GM18520 (cell line): Measurements from ENCODE around the gene LPCAT3.

Experiments
- ATAC-seq: cut with Tn5 transposase; IDR thresholded peaks from one replicate; pipeline ENCODE4 v1.9.1; 2021; ENCODE audit not compliant: unreplicated experiment

Gene LPCAT3

DNA sequence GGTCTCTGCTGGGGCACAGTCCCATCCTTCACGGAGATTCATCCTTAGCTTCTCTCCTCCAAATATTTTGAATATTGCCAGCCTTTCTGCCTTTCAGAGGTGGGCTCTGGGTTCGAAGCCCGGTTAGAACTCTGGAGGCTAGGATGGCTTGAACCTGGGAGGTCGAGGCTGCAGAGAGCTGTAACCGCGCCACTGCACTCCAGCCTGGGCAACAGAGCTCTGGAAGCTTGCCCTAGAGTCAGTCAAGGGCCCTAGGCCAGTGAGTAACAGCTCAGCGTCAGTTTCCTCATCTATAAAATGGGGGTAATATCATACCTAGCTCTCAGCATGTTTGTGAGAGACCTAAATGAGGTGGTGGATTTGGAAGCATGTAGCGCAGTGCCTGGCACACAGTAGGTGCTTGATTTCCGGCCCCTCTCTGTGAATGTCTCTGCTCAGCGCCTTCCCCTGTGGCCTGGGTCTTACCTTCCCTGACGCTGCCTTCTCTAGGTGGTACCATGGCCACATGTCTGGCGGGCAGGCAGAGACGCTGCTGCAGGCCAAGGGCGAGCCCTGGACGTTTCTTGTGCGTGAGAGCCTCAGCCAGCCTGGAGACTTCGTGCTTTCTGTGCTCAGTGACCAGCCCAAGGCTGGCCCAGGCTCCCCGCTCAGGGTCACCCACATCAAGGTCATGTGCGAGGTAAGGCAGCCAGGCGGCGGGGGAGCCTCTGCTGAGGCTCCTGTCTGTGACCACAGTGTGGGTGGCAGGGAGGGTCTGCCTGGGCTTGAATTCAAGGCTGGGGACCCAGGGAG is 63.8 kb downstream of the LPCAT3 start:
- no peak for ATAC-seq

DNA sequence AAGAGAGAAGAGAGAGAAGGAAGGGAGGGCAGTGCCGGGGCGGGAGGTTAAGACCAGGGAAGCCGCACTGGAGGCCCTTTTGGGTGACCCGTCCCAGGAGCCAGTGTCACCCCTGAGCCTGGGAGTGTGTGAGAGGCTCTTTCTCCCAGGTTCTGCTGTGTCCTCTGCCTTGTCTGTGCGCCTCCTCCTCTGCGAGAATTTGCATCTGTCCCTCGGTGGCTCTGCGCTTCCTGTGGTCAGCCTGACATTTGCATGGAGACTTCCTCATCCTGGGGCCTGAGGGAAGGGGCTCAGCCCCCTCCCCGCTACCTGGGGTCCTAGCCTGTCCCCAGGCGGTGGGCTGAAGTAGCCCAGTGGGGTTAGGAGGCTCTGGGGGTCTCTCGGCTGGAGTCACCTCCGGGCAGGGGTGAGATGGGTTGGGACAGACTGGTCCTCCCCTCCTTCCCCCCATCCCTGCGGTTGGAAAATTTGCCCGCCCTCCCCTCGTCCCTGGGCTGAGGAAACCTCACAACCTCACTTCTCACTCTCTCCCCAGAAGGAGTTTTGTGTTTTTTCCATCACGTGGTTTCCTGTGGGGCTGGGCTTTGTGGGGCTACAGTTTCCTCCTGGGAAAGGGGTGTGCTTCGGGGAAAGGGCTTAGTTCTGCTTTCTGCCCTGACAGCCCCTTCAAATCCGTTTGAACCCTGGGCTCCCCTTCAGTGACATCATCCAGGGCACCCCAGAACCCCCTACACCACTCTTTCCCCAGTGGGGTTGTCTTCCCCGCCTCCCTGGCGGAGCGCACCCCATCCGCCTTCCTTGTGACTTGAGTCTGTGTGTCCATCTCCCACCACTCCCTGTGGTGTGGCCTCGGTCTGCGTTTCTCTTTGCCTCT is 64.6 kb downstream of the LPCAT3 start:
- ATAC-seq, result peak; percentile 29

DNA sequence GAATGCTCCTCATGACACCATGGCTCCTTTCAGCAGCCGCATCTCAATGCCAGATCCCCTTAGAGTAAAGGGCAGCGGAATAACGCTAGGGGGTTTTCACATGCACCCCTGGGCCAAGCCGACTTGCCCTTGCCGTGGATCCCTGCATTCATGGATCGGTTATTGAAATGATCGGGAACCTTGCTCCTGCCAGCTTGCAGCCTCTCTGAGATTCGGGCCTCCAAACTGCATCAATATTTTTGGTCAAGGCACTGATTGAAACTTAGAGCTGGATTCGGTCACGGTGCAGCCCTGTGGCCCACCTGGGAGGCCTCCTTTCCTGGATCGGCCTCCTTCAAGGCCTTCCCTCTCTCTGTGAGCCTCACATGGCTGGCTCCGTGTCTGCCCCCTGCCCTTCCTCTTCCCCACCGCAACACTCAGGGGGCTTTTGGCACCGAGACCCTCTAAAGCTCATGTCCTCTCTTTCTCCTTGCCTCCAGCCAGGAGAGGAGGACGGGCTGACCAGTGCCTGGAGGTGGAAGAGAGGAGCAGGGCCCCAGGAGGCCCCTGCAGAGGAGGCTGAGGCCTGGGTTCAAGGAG is 65.3 kb downstream of the LPCAT3 start:
- ATAC-seq, result no peak

DNA sequence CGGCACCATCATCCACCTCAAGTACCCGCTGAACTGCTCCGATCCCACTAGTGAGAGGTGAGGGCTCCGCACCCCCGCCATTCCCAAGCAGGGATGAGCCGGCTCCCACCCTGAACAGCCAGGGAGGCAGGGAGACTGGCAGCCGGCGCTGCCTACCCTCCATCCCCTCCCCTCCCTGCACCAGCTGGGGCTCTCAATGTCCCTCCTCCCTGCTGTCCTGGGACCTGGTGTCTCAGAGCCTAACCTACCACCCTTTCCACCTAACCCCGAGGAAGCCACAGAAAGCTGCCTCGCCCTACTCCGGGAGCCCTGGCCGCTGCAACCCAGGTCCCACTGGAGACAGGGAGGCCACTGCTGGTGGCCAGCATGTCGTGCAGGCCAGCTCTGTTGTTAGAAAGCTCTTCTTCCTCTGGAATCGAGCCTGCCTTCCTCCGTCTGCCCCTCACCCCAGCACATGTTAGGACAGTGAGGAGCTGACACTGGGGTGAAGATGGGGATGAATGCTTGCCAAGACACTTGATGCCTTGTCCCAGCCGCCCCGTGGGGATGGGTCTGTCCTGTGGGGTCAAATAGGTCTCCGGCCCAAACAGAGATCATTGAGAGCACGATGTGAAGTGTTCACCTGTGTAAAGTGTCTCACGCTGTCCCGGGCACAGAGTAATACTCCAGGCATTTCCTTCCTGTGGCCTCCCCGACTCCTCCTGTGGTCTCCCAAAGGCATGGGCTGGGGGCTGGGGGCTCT is 66.0 kb downstream of the LPCAT3 start:
- no peak for ATAC-seq

DNA sequence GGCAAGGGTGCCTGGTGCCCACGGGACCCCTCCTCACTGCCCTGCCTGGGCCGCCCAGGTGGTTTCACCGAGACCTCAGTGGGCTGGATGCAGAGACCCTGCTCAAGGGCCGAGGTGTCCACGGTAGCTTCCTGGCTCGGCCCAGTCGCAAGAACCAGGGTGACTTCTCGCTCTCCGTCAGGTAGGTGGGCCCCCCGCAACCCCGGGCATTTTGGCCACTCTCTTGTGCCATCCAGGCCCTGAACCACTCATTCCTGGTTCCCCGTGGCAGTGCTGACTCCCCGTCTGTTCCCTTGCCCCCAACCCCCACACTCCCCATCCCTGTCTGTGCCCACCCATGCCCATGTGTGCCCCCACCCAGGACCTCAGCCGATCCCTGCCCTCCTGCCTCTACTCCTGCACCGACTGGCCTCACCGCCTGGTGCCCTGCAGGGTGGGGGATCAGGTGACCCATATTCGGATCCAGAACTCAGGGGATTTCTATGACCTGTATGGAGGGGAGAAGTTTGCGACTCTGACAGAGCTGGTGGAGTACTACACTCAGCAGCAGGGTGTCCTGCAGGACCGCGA is 66.6 kb downstream of the LPCAT3 start:
- no peak for ATAC-seq

DNA sequence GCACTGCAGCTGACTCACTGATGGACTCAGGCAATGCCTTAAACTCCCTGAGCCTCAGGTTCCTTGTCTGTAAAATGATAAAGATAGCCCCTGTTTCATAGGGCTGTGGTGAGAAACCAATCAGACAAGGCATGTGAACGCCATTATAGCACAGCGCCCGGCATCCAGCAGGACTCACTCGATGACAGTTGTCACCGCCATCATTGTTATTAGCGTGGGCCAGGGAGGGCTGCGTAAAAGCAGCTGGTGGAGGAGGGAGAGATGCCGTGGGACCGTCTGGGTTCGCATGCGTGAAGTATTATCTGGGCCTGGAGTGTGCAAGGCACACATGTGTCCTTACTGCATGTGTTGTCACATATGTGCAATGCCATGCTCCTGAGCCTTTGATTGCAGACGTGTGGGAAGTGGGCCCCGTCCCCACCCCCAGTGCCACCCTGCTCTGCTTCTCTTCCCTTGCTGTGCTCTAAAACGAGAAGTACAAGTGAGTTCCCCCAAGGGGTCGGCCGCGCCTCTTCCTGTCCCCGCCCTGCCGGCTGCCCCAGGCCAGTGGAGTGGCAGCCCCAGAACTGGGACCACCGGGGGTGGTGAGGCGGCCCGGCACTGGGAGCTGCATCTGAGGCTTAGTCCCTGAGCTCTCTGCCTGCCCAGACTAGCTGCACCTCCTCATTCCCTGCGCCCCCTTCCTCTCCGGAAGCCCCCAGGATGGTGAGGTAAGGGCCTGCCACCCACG is 67.3 kb downstream of the LPCAT3 start, which contains the start of gene PTPN6:
Gene PTPN6 (plus strand): TSS at position 546 of the 730 bp plus-strand sequence. CDS start 157 bp downstream, at position 703.
- ATAC-seq, result no peak

DNA sequence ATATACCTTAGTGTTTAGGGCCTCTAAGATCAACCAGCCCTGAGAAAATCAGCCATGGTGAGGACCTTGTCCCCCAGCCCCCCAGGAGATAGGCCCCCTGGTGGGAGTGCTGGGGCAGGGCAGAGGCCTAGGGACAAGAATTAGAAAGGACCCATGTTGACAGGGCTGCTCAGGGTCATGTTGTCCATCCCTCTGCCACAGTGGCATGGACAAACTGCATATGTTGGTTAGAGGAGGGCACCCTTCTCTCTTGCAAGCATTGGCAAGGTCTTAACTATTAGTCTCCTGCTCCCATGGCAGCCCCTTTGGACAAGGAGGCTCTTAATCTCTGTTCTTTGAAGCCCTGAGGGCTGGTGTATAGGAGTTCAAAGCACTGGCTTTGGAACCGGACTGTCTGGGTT is 67.9 kb downstream of the LPCAT3 start:
- no peak for ATAC-seq

DNA sequence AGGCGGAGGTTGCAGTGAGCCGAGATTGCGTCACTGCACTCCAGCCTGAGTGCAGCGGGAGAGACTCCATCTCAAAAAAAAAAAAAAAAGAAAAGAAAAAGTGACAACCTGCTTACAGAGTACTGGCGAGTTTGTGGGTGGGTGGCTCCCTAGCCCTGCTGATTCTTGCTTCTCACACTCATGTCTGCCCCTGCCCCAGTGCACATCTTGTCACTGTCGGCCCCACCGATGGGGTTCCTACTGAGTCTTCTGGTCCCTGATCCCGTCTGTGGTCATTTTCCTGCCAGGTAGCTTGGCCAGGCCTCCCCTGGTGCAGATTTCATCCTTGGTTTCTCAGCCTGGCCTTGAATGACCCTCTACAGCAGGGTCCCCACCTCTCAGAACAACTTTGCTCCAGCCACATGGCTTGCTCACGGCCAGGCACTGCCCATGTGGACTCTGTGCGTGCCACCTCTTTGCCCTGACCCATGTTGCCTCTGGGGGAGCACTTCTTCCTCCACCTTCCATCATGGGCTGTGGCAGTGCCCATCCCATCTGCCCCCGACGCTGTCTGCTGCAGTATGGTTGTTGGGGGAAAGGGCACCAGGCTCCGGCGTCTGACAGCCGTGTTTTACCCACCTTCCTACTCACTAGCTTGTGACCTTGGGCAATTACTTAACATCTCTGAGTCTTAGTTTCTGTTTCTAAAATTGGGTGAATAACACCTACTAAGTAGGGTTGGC is 69.2 kb downstream of the LPCAT3 start:
- no peak for ATAC-seq

DNA sequence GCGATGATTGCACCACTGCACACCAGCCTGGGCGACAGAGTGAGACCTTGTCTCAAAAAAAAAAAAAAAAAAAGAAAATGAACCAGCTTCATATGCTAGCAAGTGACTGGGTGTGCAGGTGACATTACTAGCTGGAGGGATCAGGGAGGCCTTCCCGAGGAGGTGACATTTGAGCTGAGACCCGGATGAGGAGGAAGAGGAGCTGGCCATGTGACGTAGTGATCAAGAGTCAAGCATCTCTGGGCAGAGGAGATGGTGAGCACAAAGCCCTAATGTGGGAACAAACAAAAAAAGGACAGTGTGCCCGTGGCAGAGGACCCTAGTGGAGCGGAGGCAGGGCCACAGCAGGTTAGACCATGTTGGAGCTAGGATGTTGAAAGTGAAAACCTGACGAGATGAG is 70.7 kb downstream of the LPCAT3 start:
- no peak for ATAC-seq

DNA sequence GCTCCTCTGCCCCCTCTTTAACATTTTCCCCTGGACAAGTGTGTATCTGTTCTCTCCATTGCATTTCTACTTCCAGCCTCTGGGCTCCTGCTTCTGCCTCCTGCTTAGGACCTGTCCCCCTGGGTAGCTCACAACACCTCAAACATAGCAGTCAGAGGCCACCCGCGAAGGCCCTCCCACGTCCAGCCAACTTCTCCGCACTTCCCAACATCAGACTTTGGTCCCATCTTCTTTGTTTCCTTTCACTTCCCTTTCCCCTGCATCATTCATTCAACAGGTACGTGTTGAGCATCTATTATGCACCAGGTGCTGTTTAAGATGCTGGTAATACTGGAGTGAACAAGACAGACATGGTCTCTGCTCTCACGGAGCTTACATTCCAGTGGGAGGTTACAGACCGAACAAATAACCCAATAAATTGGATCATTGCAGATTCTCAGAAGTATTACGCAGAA is 71.3 kb downstream of the LPCAT3 start:
- ATAC-seq, result no peak

DNA sequence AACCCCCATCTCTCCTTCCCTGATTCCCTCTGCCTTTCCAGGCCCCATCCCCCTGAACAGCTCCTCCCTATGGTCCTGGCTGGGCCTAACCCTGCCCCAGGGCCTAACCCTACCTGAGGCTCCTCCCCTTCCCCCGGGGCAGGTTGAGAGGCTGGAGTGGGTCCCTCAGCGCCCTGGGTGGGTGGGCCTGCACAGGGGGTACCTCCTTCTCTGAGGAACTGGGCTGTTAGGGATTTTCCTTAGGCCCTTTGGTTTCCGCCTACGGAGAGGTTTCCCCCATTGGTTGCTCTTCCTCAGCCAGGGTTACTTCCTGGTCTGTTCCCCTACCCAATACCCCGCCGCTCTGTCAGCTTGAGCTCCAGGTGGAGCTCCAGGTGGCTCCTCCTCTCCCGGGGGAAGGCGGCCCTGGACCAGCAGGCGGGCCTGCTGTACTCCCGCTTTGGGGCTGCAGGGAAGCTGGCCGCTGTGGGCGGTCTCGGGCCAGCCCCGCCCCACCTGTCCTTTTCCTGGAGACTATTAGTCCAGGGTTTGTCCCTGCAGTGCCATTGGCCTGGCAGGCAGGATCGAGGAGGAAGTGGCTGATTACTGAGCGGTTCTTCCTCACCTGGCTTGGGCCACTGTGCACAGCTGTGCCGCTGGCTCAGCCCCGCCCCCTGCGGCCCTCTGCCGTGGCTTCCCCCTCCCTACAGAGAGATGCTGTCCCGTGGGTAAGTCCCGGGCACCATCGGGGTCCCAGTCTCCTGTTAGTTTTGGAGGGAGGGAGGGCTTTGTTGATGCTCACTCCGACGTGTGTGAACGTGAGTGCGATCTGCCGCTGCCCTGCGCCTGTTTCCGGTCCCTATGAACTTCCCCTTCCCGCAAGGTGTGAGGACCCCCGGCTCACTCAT is 72.0 kb downstream of the LPCAT3 start:
- ATAC-seq, result no peak

DNA sequence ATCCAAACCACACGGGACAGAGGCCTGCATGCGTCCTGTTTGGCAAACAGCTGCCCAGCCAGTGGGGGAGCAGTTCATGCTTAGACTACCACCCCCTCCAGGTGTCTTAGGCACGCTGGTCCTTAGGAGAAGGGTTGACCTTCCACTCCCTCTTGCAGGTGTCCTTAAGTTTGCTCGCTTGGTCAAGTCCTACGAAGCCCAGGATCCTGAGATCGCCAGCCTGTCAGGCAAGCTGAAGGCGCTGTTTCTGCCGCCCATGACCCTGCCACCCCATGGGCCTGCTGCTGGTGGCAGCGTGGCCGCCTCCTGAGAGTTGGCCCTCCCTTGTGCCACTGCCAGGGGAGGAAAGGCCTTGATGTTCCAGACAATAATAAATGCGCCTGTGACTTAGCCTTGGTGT is 72.7 kb downstream of the LPCAT3 start:
- no peak for ATAC-seq

DNA sequence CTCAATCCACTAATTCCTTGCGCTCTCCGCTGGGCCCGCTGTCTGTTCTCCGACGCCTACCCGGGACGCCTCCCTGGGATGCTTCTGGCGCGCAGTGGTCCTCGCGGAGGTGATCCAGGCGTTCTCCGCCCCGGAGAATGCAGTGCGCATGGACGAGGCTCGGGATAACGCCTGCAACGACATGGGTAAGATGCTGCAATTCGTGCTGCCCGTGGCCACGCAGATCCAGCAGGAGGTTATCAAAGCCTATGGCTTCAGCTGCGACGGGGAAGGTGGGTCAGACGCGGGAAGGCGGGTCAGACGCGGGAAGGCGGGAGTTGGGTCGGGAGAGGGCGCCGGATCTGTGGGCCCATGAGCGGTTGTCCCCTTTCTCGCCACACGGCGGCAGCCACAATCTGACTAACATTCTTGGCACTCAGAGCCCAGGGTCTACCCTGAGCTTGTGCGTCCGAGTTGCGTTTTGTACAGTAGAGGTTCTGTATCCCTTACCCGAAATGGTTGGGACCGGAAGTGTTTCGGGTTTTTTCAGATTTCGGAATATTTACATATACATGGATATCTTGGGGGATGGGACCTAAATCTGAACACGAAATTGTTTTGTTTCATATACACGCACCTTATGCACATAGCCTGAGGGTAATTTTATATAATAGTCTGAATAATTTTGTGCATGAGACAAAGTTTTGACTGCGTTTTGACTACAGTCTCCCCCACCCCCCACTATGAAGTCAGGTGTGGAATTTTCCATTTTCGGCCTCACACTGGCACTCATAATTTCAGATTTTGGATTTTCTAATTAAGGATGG is 73.7 kb downstream of the LPCAT3 start:
- ATAC-seq, result peak; percentile 28

DNA sequence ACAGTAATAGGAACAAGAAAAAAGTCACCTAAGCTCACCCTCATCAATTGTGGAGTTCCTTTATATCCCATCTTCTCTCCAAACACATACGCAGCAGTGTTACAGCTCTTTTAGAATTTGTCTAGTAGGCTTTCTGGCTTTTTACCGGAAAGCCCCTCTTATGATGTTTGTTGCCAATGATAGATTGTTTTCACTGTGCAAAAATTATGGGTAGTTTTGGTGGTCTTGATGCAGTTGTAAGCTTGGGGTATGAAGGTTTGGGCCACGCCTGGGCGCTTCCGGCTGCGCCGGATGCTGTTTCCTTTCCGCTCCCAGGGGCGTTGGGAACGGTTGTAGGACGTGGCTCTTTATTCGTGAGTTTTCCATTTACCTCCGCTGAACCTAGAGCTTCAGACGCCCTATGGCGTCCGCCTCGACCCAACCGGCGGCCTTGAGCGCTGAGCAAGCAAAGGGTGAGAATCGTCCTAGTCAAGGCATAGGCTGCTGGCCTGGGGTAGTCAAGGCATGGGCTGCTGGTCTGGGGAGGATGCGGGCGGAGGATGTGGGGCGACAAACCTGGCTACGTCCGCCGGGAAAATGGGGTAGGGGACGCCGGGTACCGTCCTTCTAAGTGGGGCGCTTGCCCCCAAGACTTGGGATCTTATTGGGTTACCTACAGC is 74.4 kb downstream of the LPCAT3 start, which contains the start of the genes C12orf57 and RNU7-1:
Gene C12orf57 (plus strand): TSS at position 301 of the 659 bp plus-strand sequence. CDS start 100 bp downstream, at position 401.
Gene RNU7-1 (plus strand): TSS at position 95 of the 659 bp plus-strand sequence.
- peak; percentile 25 for ATAC-seq

DNA sequence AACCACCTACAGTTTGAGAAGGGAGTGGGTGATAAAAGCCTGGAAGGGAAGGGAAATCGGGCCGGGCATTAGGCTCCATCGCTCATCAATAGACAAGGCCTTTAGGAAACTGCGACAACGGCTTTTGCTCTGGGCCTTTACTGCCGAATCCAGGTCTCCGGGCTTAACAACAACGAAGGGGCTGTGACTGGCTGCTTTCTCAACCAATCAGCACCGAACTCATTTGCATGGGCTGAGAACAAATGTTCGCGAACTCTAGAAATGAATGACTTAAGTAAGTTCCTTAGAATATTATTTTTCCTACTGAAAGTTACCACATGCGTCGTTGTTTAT is 74.9 kb downstream of the LPCAT3 start:
- peak; percentile 2 for ATAC-seq

DNA sequence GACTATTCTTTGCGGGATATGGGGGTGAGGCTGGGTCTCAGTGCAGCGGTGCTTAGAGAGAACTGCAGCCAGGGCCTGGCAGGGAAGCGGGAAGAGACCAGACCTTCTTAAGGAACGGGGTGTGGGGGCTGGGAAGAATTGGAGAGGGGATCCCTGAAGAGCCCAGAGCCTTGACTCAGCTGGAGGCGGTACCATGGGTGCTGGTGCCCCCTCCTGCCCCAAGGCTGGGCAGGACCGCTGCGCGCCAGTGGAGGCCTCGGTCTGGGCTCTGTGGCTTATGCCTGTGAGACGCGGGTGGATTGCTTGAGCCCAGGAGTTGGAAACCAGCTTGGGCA is 76.0 kb downstream of the LPCAT3 start:
- ATAC-seq, result no peak

DNA sequence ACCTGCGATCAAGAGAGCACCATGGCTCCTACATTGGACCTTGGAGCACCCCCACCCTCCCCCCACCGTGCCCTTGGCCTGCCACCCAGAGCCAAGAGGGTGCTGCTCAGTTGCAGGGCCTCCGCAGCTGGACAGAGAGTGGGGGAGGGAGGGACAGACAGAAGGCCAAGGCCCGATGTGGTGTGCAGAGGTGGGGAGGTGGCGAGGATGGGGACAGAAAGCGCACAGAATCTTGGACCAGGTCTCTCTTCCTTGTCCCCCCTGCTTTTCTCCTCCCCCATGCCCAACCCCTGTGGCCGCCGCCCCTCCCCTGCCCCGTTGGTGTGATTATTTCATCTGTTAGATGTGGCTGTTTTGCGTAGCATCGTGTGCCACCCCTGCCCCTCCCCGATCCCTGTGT is 76.5 kb downstream of the LPCAT3 start:
- ATAC-seq, result no peak
